Measurements from ENCODE around the gene ZNF76. TPM values are rescaled to one million over a fixed set of nuclear protein-coding genes. Genes with fewer than 3 reads are reported as not detected.
"Not testable (repeated sequence)": the region's sequence is repeated elsewhere in the genome, so short reads cannot be mapped to it uniquely, and the experiment has no call there.

The ZNF76 gene
- total RNA-seq, 1 experiment from 2014 or later, result 20.8 TPM

GRCh38 chr6:35300848-35301247, 41.3 kb downstream of the ZNF76 start:
- DNase-seq (ENCODE audit: low read depth), result no peak

- peak; percentile 56 for DNase-seq (ENCODE audit: low read depth)
These were observed 43.2 kb downstream of the ZNF76 start for GRCh38 chr6:35302604-35303241.

GRCh38 chr6:35304299-35304698, 44.8 kb downstream of the ZNF76 start:
- peak; percentile 34 for DNase-seq (ENCODE audit: low read depth)

- DNase-seq (ENCODE audit: low read depth), result no peak
These were observed 45.6 kb downstream of the ZNF76 start for GRCh38 chr6:35305117-35305516.

GRCh38 chr6:35307138-35307537, 47.6 kb downstream of the ZNF76 start:
- not testable (repeated sequence) for DNase-seq (ENCODE audit: low read depth)

- not testable (repeated sequence) for DNase-seq (ENCODE audit: low read depth)
These were observed 49.0 kb downstream of the ZNF76 start for GRCh38 chr6:35308543-35308942.

- DNase-seq (ENCODE audit: low read depth), result no peak
These were observed 50.2 kb downstream of the ZNF76 start for GRCh38 chr6:35309611-35310264.

- no peak for DNase-seq (ENCODE audit: low read depth)
These were observed 50.8 kb downstream of the ZNF76 start for GRCh38 chr6:35310265-35310831.

GRCh38 chr6:35311390-35312075, 52.0 kb downstream of the ZNF76 start:
- no peak for DNase-seq (ENCODE audit: low read depth)

GRCh38 chr6:35312076-35312800, 52.7 kb downstream of the ZNF76 start:
- DNase-seq (ENCODE audit: low read depth), result no peak

- DNase-seq (ENCODE audit: low read depth), result peak; percentile 21
These were observed 53.3 kb downstream of the ZNF76 start for GRCh38 chr6:35312807-35313206.

GRCh38 chr6:35317483-35318195, 58.1 kb downstream of the ZNF76 start:
- DNase-seq (ENCODE audit: low read depth), result no peak

GRCh38 chr6:35318196-35319171, 58.9 kb downstream of the ZNF76 start:
- DNase-seq (ENCODE audit: low read depth), result peak; percentile 90

GRCh38 chr6:35319346-35320030, 60.0 kb downstream of the ZNF76 start:
- no peak for DNase-seq (ENCODE audit: low read depth)

GRCh38 chr6:35320031-35320410, 60.5 kb downstream of the ZNF76 start:
- no peak for DNase-seq (ENCODE audit: low read depth)

GRCh38 chr6:35321091-35321490, 61.6 kb downstream of the ZNF76 start:
- DNase-seq (ENCODE audit: low read depth), result no peak

- DNase-seq (ENCODE audit: low read depth), result peak; percentile 72
These were observed 68.0 kb downstream of the ZNF76 start for GRCh38 chr6:35327349-35328027.

GRCh38 chr6:35328108-35328723, 68.7 kb downstream of the ZNF76 start:
- peak; percentile 38 for DNase-seq (ENCODE audit: low read depth)

Measured in M059J (cell line).